ENCODE results near the gene ARSA.

Gene ARSA

DNA sequence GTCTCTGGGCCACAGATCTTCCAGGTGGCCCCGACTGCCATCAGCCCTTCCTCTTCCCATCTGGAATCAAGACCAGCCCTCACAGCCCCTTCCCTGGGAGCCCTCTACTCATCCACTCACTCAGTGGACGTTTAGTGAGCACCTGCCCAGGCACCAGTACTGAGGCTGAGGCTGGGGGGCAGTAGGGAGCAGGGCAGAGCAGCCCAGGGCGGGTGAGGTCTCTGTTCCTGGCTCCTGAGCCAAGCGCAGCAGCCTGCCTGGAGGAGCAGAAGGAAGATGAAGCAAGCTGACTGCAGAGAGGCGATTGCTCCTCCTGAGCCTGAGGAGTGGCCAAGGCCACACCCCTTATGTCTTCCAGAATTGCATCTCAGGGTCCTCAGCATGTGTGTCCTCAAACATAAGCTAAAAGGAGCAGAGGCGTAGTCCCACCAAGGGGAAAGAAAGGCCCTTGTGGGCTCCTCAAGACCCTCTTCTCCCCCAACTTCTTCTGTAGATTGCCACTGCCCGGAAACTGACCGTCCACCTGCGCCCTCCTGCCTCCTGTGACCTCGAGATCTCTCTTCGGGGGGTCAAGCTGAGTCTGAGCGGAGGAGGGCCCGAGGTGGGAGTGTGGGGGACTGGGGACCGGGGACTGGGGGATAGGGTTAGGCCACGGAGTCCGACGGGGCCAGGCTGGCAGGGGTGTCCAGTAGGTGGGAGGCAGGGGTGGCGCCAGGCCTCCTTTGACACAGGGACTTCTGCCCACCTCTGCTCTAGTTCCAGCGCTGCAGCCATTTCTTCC is 21.6 kb downstream of the ARSA start:
- FAIRE-seq: no peak
- DNase-seq (ENCODE audit: extremely low spot score, insufficient read length, low read depth): no peak

DNA sequence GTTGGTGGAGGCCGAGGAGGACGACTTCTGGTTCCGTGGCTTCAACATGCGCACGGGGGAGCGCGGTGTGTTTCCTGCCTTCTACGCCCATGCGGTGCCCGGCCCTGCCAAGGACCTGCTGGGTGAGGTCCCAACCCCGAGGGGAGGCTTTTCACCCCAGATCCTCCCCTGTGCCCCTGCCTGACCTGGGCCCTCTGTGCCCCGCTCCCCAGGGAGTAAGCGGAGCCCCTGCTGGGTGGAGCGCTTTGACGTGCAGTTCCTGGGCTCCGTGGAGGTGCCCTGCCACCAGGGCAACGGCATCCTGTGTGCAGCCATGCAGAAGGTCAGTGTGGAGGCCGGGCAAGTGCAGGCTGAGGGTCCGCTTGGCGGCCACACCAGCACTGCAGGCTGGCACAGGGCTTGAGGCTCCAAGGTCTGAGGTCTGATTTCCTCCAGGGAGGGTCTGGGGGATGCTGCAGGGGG is 22.3 kb downstream of the ARSA start:
- DNase-seq (ENCODE audit: extremely low spot score, insufficient read length, low read depth): no peak
- no peak for FAIRE-seq

DNA sequence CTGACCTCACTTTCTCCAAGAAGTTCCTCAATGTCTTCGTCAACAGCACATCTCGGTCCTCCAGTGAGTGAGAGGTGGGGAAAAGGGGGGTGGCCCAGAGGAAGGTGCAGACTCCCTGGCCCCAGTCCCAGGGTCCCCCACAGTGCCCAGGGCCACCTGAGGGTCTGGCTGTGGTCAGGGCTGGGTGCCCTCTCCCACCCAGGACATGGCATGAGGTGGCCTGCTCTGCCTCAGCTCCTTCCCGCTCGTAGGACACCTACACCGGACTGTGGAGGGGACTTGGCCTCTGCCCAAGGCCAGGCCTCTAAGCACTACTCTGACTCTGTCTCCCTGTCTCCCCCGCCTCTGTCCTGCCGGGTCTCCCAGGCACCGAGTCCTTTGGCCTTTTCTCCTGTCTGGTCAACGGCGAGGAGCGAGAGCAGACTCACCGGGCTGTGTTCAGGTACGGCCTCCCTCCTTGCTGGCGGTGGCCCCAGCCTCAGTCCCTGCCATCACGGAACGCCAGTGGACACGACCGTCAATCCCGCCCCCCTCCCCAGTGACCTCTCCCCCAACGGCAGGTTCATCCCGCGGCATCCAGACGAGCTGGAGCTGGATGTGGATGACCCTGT is 22.8 kb downstream of the ARSA start:
- DNase-seq (ENCODE audit: extremely low spot score, insufficient read length, low read depth) (no peak), FAIRE-seq (no peak)

DNA sequence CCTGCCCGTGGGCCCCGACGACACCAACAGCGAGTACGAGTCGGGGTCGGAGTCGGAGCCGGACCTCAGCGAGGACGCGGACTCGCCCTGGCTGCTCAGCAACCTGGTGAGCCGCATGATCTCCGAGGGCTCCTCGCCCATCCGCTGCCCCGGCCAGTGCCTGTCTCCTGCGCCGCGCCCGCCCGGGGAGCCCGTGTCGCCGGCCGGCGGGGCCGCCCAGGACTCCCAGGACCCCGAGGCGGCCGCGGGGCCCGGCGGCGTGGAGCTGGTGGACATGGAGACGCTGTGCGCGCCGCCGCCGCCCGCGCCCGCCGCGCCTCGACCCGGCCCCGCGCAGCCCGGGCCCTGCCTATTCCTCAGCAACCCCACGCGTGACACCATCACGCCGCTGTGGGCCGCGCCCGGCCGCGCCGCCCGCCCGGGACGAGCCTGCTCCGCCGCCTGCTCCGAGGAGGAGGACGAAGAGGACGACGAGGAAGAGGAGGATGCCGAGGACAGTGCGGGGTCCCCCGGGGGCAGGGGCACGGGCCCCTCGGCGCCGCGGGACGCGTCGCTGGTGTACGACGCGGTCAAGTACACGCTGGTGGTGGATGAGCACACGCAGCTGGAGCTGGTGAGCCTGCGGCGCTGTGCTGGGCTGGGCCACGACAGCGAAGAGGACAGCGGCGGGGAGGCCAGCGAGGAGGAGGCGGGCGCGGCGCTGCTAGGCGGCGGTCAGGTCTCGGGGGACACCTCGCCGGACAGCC is 23.5 kb downstream of the ARSA start:
- no peak for FAIRE-seq
- DNase-seq (ENCODE audit: extremely low spot score, insufficient read length, low read depth): no peak

DNA sequence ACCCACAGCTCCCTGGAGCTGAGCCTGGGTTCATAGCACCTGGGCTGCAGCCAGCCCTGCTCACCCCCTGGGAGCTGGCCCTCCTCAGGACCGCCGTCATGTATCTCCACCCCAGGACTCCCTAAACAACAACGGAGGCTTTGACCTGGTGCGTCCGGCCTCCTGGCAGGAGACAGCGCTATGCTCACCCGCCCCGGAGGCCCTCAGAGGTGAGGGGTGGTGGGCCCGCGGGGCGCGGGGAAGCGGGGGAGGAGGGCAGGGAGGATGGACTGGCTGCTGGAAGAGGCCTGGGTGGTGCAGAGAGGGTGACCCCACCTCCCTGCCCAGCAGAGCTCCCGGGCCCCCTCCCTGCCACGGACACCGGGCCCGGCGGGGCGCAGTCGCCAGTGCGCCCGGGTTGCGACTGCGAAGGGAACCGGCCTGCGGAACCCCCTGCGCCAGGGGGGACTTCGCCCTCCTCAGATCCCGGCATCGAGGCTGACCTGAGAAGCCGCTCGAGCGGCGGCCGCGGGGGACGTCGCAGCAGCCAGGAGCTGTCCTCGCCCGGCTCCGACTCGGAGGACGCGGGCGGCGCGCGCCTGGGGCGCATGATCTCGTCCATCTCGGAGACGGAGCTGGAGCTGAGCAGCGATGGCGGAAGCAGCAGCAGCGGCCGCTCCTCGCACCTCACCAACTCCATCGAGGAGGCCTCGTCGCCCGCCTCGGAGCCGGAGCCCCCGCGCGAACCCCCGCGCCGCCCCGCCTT is 24.3 kb downstream of the ARSA start:
- no peak for DNase-seq (ENCODE audit: extremely low spot score, insufficient read length, low read depth)
- no peak for FAIRE-seq

DNA sequence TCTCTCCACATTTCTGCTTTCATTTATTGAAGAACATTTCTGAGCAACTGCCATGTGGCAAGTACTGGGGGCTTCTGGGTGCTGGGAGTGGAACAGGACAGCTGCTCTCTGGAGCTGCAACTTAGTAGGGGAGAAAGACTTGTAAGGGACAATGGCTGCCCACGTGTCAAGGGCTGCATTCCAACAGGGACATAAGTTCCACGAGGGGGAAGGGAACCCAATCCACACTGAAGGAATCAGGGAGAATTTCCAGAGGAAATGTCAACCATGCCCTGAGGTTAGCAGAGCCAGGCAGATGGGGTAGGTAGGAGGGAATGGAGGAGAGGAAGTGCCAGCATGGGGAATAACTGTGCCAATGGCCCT is 25.6 kb downstream of the ARSA start:
- no peak for FAIRE-seq
- no peak for DNase-seq (ENCODE audit: extremely low spot score, insufficient read length, low read depth)

DNA sequence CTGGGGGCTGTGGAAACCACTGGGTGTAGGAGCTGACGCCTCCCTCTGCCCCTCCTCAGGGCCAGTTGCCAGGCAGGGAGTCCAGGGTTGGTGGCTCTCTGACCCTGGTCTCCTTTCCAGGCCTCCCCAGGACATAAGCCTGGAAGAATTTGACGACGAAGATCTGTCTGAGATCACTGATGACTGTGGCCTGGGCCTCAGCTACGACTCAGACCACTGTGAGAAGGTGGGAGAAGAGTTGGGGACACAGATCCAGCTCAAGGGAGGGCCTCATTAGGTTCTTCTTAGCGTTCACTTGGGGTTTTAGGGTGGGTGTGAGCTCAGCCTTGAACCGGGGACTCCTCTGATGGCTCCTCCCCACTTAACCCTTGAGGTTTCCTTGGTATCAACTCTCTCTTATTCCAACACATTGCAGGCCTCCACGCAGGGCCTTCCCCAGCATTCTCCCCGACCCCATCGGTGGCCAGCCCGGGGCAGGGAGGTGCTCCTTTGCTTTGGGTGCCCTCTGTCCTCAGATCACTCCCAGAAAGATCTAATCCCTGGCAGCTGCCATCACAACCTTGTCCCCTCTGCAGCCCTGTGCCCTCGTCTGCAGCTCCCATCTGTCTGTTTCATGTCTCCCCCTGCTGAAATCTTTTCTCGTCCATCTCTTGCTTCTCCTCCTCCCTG is 26.1 kb downstream of the ARSA start:
- FAIRE-seq: no peak
- no peak for DNase-seq (ENCODE audit: extremely low spot score, insufficient read length, low read depth)

DNA sequence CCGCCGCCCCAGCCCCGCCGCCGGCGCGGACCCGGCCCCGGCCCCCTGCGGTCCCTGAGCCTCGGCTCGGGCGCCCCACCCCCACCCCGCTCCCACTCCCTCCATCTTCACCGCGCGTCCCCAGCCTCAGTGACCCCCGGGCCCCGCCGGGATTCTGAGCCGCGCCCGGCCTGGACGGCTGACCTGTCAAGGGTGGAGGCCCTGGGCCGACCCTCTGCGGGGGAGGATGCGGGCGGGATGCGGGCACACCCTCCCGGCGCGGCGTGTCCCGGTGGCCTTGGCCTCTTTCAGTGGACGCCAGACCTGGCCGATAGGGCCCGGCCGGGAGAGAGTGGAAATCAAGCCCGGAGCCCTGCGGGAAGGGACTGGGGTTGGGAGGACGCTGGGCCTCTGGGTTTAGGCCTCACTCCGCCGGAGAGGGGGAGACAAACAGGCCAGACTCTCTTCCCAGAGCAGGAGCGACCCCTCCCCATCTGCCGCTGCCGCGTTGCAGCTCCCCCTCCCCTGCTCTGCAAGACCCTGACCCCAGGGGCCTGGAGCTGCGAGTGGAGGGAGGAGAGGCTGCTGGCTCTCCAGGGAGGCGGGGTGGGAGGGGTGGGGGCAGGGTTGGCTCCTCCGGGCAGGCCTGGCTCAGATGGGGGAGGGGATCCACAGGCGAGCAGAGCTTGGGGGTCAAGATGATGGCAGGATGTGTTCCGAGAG is 26.8 kb downstream of the ARSA start:
- FAIRE-seq (no peak), DNase-seq (ENCODE audit: extremely low spot score, insufficient read length, low read depth) (no peak)

DNA sequence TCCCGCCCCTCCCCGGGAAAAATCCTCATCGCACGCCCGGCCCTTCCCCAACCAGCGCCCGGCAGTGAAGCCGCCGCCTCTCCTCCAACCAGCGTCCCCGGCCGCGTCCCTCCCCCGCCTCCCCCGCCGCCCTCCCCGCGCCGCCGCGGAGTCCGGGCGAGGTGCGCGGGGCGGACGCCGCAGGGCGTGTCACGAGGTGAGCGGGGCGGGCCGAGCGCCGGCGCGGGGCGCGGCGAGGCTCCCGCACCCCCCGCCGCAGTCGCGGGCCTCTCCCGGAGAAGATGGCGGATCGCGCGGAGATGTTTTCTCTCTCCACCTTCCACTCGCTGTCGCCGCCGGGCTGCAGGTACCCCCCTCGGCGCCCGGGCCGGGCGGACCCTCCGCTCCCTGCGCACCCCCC is 27.4 kb downstream of the ARSA start, which contains the start of gene MAPK8IP2:
TSS of gene MAPK8IP2 (plus strand) at position 256 of the 400 bp plus-strand sequence. CDS start at position 282, 26 bp downstream.
- no peak for FAIRE-seq
- DNase-seq (ENCODE audit: extremely low spot score, insufficient read length, low read depth): no peak

DNA sequence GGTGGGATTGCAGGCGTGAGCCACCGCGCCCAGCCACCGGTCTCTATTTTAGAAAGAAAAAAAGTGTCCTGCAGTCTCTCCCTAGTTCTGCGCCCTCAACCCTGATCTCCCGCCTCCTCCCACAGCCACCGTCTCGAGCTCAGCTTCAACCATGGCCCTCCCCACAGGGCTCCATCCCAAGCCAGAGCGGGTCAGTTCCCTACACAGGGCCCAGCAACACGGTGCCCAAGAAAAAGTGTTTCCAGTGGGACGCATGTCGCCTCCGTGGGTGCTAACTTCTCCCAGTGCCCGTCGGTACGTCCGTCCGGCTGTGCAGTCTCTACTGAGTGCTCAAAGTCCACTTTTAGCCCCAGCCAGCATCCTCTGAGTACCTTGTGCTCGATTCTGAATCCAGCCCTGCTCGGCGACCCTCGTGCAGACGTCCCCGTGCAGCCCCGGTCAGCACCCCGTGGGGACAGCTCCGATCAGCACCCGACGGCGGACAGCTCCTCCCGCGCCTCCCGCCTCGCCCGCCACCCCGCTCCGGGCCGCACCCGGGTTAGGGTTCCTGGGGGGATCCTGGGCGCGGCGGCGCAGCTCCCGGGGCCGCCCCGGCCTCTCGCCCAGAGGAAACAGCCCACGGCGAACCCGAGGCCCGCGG is 28.0 kb downstream of the ARSA start:
- FAIRE-seq (no peak), DNase-seq (ENCODE audit: extremely low spot score, insufficient read length, low read depth) (no peak)

DNA sequence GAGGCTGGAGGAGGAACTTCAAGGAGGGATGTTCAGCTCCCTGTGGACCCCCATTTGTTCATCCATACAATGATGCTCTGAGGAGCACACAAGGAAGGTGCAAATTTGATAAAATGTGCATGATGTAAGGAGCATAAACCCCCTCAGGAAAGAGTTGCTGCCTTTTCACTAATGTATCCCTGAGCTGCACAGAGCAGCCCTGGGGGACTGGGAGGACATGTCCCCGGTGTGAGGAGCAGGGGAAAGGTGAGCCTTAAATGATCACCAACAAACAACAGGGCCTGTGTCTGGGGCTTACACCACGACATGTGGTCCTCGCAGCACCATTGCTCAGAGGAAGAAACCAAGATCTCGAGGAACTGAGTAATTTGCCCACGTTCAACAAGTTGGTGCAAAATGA is 30.9 kb downstream of the ARSA start:
- no peak for DNase-seq (ENCODE audit: extremely low spot score, insufficient read length, low read depth)
- FAIRE-seq: no peak

DNA sequence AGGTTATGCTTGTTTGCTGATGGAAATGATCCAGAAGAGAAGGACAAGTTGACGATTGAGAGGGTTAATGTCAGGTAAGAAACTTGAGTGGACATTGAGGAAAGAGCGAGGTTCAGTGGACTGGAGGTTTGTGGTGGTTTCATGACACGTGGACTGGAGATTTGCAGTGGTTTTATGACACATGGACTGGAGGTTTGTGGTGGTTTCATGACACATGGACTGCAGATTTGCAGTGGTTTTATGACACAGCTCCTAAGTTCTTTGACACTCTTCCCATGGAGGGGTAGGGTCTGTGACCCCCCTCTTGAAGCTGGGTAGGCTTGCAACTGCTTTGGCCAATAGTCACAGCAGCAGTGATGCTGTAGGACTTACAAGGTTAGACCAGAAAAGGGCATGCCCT is 32.8 kb downstream of the ARSA start:
- DNase-seq (ENCODE audit: extremely low spot score, insufficient read length, low read depth): no peak
- no peak for FAIRE-seq

DNA sequence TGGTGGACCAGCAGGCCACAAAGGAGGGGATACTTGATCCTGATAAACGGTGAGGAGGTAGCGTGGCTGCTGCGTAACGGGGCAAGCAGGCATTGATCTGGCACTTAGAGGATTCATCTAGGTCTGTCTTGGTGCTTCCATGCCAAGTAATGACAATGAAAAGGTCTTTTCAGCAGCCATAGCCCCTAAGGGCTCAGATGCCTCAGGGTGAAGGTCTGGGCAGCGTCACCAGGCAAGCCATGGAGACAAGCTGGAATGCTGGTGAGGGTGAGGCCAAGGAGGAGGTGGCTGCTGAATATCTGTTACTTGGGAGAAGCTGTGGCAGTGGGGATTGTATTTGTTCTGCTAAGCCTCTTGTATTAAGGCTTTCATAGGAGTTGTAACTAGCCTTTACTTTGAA is 40.5 kb downstream of the ARSA start:
- DNase-seq (ENCODE audit: extremely low spot score, insufficient read length, low read depth): no peak
- no peak for FAIRE-seq

DNA sequence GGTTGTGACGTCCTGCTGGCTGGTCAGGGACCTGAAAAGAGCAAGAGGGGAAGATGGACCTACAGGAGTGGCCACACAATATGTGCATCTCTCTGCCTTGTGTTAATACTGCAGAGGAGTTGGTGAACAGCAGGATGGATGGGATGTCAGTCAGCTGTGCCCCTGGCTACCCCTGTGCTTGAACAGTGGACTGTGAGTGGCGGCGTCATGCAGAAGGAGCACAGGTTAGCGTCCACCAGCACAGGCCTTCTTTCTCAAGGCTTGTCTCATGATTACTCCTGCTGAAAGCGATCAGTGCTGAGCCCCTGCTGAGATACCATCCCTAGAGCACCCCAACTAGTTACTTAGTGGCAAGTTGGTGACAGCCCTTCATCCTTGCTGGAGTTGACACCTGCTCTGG is 41.5 kb downstream of the ARSA start:
- FAIRE-seq: no peak
- no peak for DNase-seq (ENCODE audit: extremely low spot score, insufficient read length, low read depth)

DNA sequence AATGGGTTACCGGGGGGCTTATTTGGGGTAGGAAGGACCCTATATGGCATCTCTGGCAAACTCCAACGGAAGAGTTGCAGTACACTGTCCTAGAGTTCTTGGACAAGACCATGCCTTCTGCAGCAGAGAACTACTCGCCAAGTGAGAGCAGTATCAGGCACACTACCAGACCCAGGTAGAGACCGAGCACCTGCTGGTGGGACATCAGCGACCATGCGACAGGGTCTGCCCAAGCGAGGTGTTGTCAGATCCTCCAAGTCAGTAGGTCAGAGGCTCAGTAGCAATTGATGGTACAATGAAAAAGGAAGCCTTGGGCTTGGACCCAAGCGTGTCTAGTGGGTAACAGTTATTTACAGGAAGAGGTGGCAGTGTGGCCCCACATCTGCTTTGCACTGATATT is 42.2 kb downstream of the ARSA start:
- DNase-seq (ENCODE audit: extremely low spot score, insufficient read length, low read depth) (no peak), FAIRE-seq (no peak)

DNA sequence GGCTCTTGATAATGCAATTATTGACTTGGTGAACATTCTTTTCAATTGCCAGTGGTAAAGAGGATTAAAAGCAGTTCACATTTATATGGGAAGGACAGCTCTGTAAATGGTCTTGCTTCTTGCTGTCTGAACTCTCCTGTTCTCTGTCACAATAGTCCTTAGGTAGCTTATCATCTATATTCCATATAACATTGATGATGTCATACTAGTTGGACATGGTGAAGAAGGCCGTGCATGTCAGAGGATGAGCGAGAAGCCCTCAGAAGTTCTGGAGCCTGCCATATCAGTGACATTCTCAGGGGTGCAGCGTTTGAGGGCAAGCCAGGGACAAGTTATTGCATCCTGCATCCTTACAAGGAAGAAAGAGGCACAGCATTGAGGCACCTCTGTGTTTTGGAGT is 42.7 kb downstream of the ARSA start:
- DNase-seq (ENCODE audit: extremely low spot score, insufficient read length, low read depth) (no peak), FAIRE-seq (no peak)

DNA sequence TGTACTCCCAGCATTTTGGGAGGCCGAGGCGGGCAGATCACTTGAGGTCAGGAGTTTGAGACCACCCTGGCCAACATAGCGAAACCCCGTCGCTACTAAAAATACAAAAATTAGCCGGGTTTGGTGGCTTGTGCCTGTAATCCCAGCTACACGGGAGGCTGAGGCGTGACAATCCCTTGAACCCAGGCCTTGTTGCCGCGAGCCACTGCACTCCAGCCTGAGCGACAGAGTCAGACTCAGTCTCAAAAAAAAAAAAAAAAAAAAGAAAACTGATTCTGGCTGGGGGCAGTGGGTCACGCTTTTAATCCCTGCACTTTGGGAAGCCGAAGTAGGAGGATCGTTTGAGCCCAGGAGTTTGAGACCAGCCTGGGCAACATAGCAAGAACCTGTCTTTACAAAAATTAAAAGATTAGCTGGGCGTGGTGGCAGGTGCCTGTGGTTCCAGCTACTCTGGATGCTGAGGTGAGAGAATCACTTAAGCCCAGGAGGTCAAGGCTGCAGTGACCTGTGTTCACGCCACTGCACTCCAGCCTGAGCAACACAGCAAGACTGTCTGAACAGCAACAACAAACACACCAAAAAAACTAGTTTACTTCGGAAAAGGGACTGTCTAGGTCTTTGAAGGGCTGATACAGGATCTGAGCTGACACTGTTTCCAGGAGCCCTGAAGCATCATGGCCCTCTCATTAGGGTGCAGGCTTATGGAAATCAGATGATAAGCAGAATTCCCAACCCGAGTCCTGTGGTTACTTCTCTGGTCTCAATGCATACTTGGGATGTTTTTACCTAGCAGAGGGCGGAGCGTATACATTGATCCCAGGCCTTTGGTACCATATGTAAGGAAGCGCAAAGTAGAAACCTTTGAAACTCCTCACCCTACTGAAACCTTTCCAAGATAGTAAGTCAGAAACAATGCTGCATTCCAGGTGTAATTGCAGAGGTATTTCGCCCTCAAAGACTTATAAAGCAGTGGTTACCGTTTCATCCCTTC is 43.6 kb downstream of the ARSA start:
- FAIRE-seq: no peak

More for the DNA sequence above, 43.6 kb downstream of the ARSA start:
- DNase-seq (ENCODE audit: extremely low spot score, insufficient read length, low read depth): no peak

Data from GM18507 (cell line).